Vagina (tissue), 2 donors: ENCODE data around the gene ZSWIM1. TPM values are rescaled to one million over a fixed set of nuclear protein-coding genes. Genes with fewer than 3 reads are reported as not detected.
"Not testable (repeated sequence)": the region's sequence is repeated elsewhere in the genome, so short reads cannot be mapped to it uniquely, and the experiment has no call there.

Experiments
- DNase-seq, 2 donors: peaks; one replicate each; pipeline ENCODE4 v3.0.0-alpha.2; 2017; ENCODE audit errors: extremely low spot score in 2 of 2
- H3K27ac ChIP-seq: fragments of 200-600 bp; sonication (generic); one replicate; pipeline ENCODE4 v1.5.1; 2019
- H3K27me3 ChIP-seq: fragments of 200-600 bp; sonication (generic); one replicate; pipeline ENCODE4 v1.5.1; 2019
- H3K36me3 ChIP-seq, 2 donors: fragments of 200-600 bp; sonication (generic); one replicate each; pipeline ENCODE4 v1.5.1; 2017 to 2019
- H3K4me1 ChIP-seq: fragments of 200-600 bp; sonication (generic); one replicate; pipeline ENCODE4 v1.5.1; 2019
- H3K4me3 ChIP-seq, 2 donors: fragments of 200-600 bp; sonication (generic); 1 replicate in 1 of 2; 2 replicates in 1 of 2; pipeline ENCODE4 v1.5.1; 2016 to 2019
- H3K9me3 ChIP-seq: fragments of 200-600 bp; sonication (generic); one replicate; pipeline ENCODE4 v1.5.1; 2019
- POLR2A ChIP-seq, 2 donors: fragments of 450-650 bp; IDR thresholded peaks; one replicate each; pipeline ENCODE4 v1.6.1; 2017; ENCODE audit warnings: antibody characterized with exemption in 2 of 2, mild to moderate bottlenecking in 2 of 2, moderate library complexity in 2 of 2
- POLR2AphosphoS5 ChIP-seq, 2 donors: sonication (generic); formaldehyde crosslinking; IDR thresholded peaks; one replicate each; pipeline ENCODE4 v1.9.0; 2017; ENCODE audit warnings: antibody characterized with exemption in 2 of 2, mild to moderate bottlenecking in 2 of 2, low read depth in 1 of 2; ENCODE audit not compliant: insufficient read depth in 1 of 2
- intact Hi-C: fragments of 100-400 bp; cut with DNase I; formaldehyde crosslinking; loops from one replicate; pipeline ENCODE4 v1.15.1; 2023
- total RNA-seq: library from RNA; depleted of rRNA; stranded (reverse); fragments of >200 nt; gene quantifications from one replicate; pipeline ENCODE4 v1.2.3, GENCODE V29; 2016
- TF ChIP-seq, protein P1 (sequence below), 3 experiments: fragments of 450-650 bp in 2 of 3; fragments of 200-600 bp in 1 of 3; sonication (generic) in 1 of 3; IDR thresholded peaks; one replicate each; pipeline ENCODE4 v1.5.1; 2017 to 2019; ENCODE audit warnings: antibody characterized with exemption in 3 of 3, mild to moderate bottlenecking in 2 of 3, moderate library complexity in 2 of 3

Gene ZSWIM1
- total RNA-seq, 1 donor from 2014 or later = 4.2 TPM

DNA sequence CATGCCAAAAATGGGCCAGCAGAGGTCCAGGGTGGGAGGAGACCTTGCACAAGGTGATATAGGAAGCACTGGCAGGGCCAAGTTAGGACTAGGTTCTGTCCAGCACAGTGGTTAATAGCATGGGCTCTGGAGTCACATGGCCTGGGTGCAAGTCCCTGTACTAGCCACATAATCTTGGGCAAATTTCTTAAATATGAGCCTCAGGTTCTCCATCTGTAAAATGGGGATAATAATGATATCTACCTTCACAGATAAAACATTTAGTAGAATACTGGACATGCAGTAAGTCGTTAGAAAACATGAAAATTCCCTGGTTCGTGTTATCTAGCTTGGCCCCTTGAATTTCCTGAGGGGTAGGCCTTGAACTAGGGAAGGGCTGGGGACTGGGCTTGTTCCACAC lies 16.3 kb downstream of the ZSWIM1 start:
- intact Hi-C loops = no loop called here
- TF ChIP-seq, protein P1, sequence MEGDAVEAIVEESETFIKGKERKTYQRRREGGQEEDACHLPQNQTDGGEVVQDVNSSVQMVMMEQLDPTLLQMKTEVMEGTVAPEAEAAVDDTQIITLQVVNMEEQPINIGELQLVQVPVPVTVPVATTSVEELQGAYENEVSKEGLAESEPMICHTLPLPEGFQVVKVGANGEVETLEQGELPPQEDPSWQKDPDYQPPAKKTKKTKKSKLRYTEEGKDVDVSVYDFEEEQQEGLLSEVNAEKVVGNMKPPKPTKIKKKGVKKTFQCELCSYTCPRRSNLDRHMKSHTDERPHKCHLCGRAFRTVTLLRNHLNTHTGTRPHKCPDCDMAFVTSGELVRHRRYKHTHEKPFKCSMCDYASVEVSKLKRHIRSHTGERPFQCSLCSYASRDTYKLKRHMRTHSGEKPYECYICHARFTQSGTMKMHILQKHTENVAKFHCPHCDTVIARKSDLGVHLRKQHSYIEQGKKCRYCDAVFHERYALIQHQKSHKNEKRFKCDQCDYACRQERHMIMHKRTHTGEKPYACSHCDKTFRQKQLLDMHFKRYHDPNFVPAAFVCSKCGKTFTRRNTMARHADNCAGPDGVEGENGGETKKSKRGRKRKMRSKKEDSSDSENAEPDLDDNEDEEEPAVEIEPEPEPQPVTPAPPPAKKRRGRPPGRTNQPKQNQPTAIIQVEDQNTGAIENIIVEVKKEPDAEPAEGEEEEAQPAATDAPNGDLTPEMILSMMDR (IDR thresholded peaks at IDR 0.05) = no peak
- TF ChIP-seq POLR2AphosphoS5 (IDR thresholded peaks at IDR 0.05; ENCODE audit: insufficient read depth in 1 of 2, low read depth in 1 of 2) = no peak
- TF ChIP-seq POLR2A (IDR thresholded peaks at IDR 0.05) = no peak
- no peaks in the 10 kb centered on the region for H3K27me3 ChIP-seq
- H3K4me3 ChIP-seq = no peak overlapping the region
- DNase-seq = no peak
- no peaks in the 10 kb centered on the region for H3K9me3 ChIP-seq
- peaks cover 0 to 42% of the 10 kb centered on the region in 2 donors for H3K36me3 ChIP-seq
- peaks cover 10% of the 10 kb centered on the region for H3K4me1 ChIP-seq
- no peak overlapping the region for H3K27ac ChIP-seq

DNA sequence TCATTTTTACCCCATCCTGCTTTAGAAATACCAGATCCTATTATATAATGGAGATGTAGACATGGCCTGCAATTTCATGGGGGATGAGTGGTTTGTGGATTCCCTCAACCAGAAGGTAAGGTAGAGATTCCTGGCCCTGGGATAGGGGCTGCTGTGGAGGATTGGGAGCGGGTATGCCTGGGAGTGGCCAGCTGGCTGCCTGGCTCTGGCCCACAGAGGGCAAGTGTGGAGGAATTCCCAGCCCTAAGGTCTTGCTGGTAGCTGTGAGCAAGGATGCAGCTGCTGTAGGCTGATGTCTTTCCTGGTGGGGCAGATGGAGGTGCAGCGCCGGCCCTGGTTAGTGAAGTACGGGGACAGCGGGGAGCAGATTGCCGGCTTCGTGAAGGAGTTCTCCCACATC lies 16.7 kb downstream of the ZSWIM1 start:
- Histone ChIP-seq H3K27me3 (no peaks in the 10 kb centered on the region), H3K27ac (no peak overlapping the region), H3K36me3 (peaks cover 0 to 46% of the 10 kb centered on the region in 2 donors), H3K4me3 (no peak overlapping the region), H3K4me1 (peaks cover 6% of the 10 kb centered on the region), H3K9me3 (no peaks in the 10 kb centered on the region)
- intact Hi-C loops = no loop called here
- TF ChIP-seq, protein P1 (IDR thresholded peaks at IDR 0.05) = no peak
- no peak for TF ChIP-seq POLR2A (IDR thresholded peaks at IDR 0.05)
- TF ChIP-seq POLR2AphosphoS5 (IDR thresholded peaks at IDR 0.05; ENCODE audit: insufficient read depth in 1 of 2, low read depth in 1 of 2) = no peak
- no peak for DNase-seq

DNA sequence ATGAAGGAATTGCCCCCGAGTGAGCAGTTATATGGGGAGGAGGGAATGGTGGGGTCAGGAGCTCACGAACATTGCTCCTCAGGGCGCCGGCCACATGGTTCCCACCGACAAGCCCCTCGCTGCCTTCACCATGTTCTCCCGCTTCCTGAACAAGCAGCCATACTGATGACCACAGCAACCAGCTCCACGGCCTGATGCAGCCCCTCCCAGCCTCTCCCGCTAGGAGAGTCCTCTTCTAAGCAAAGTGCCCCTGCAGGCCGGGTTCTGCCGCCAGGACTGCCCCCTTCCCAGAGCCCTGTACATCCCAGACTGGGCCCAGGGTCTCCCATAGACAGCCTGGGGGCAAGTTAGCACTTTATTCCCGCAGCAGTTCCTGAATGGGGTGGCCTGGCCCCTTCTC lies 17.3 kb downstream of the ZSWIM1 start:
- no peaks in the 10 kb centered on the region for H3K27me3 ChIP-seq
- H3K27ac ChIP-seq = no peak overlapping the region
- no peak overlapping the region for H3K4me3 ChIP-seq
- H3K36me3 ChIP-seq = peaks cover 0 to 51% of the 10 kb centered on the region in 2 donors
- TF ChIP-seq, protein P1 (IDR thresholded peaks at IDR 0.05) = no peak
- TF ChIP-seq POLR2AphosphoS5 (IDR thresholded peaks at IDR 0.05; ENCODE audit: insufficient read depth in 1 of 2, low read depth in 1 of 2) = no peak
- no peak for TF ChIP-seq POLR2A (IDR thresholded peaks at IDR 0.05)
- H3K4me1 ChIP-seq = peaks cover under 1% of the 10 kb centered on the region
- H3K9me3 ChIP-seq = no peaks in the 10 kb centered on the region
- no peak for DNase-seq
- intact Hi-C loops = no loop called here

DNA sequence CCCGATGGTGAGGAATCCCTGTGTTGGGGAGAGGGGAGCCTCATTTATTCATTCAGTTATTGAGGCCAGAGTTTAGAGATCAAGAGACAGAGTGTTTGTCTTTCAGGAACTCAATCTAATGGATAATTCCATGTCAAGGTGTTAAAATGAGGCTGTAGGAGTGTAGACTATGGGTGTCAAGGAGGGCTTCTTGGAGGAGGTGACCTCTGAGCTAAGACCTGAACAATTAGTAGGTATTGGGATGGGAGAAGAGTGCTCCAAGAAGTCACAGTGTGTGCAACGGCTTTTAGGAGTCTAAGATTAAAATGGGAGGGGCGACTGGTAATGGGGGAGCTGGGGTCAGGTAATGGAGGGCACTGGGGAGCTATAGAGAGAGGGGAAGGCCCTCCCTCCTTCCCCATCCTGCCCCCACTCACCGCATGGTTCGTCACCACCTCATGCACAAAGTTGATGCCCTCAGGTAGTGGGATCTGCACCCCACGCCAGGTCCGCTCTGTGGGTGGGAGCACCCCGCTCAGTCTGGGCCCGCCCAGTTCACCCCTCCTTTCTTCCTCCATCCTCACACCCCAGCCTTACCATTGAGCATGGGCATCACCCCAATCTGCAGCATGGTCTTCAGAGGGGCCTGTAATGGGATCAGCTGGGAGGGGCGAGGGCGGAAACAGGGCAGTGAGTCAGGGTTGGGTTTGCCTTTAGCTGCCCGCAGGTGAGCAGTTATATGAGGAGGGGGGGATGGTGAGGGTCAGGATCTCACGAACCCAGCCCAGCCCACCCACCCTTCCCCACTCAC lies 18.2 kb downstream of the ZSWIM1 start:
- H3K27ac ChIP-seq = no peak overlapping the region
- H3K4me1 ChIP-seq = no peaks in the 10 kb centered on the region
- TF ChIP-seq, protein P1 (IDR thresholded peaks at IDR 0.05) = no peak
- TF ChIP-seq POLR2AphosphoS5 (IDR thresholded peaks at IDR 0.05; ENCODE audit: insufficient read depth in 1 of 2, low read depth in 1 of 2) (no peak), POLR2A (IDR thresholded peaks at IDR 0.05) (no peak)
- peaks cover 0 to 43% of the 10 kb centered on the region in 2 donors for H3K36me3 ChIP-seq
- H3K4me3 ChIP-seq = no peak overlapping the region
- no peaks in the 10 kb centered on the region for H3K27me3 ChIP-seq
- no peaks in the 10 kb centered on the region for H3K9me3 ChIP-seq
- DNase-seq = no peak
- intact Hi-C loops = no loop called here

DNA sequence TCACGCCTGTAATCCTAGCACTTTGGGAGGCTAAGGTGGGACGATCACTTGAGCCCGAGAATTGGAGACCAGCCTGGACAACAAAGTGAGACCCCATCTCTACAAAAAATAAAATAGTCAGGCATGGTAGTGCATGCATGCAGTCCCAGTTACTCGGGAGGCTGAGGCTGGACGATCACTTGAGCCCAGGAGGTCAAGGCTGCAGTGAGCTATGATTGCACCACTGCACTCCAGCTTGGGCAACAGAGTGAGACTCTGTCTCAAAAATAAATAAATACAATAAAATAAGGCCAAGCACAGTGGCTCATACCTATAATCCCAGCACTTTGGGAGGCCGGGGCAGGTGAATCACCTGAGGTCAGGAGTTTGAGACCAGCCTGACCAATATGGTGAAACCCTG lies 20.3 kb downstream of the ZSWIM1 start:
- H3K27me3 ChIP-seq, intact Hi-C loops, H3K27ac ChIP-seq, H3K4me3 ChIP-seq, DNase-seq, H3K4me1 ChIP-seq, H3K9me3 ChIP-seq: not testable (repeated sequence)
- H3K36me3 ChIP-seq = peaks cover 0 to 28% of the 10 kb centered on the region in 2 donors
